Endometrial microvascular endothelial cells (primary cell): Measurements from ENCODE around the gene VEGFC. TPM values are rescaled to one million over a fixed set of nuclear protein-coding genes. Genes with fewer than 3 reads are reported as not detected.

Source experiments
- in situ Hi-C: cut with HindIII; loops from 2 replicates; pipeline ENCODE4 v1.10.0; 2017; ENCODE audit warnings: low sequenced_read_pairs, low pct_unique_long_range_greater_than_20kb; ENCODE audit errors: inconsistent ontology term
- total RNA-seq: library from RNA; depleted of rRNA; stranded (reverse); fragments of >200 nt; gene quantifications from one replicate; pipeline ENCODE4 v1.2.3, GENCODE V29; 2015; ENCODE audit errors: inconsistent ontology term

Gene VEGFC
- total RNA-seq, 1 donor from 2014 or later, result 66.3 TPM

GRCh38 chr4:176778063-176778462 is 14.7 kb downstream of the VEGFC start:
- in situ Hi-C loops, result loop anchor here (25.0 kb wide), 1 partner anchor 391 kb away; no protein-coding TSS in a partner anchor

- in situ Hi-C loops, result loop anchor here (25.0 kb wide), 1 partner anchor 388 kb away; no protein-coding TSS in a partner anchor
Observed at GRCh38 chr4:176775338-176775737, 17.4 kb downstream of the VEGFC start.

- in situ Hi-C loops, result loop anchor here (25.0 kb wide), 1 partner anchor 388 kb away; no protein-coding TSS in a partner anchor
Observed at GRCh38 chr4:176774852-176775251, 17.9 kb downstream of the VEGFC start.

- in situ Hi-C loops, result no loop called here
Observed at GRCh38 chr4:176769514-176769913, 23.2 kb downstream of the VEGFC start.

GRCh38 chr4:176767183-176767582 is 25.5 kb downstream of the VEGFC start:
- in situ Hi-C loops, result no loop called here

- in situ Hi-C loops, result no loop called here
Observed at GRCh38 chr4:176762661-176763308, 29.9 kb downstream of the VEGFC start.

GRCh38 chr4:176761872-176762271 is 30.9 kb downstream of the VEGFC start:
- in situ Hi-C loops, result no loop called here

GRCh38 chr4:176760471-176760870 is 32.3 kb downstream of the VEGFC start:
- in situ Hi-C loops, result no loop called here

- in situ Hi-C loops, result no loop called here
Observed at GRCh38 chr4:176758731-176759130, 34.0 kb downstream of the VEGFC start.

GRCh38 chr4:176758323-176758722 is 34.4 kb downstream of the VEGFC start:
- in situ Hi-C loops, result no loop called here

GRCh38 chr4:176755613-176756012 is 37.1 kb downstream of the VEGFC start:
- in situ Hi-C loops, result no loop called here

GRCh38 chr4:176755001-176755400 is 37.7 kb downstream of the VEGFC start:
- in situ Hi-C loops, result no loop called here

GRCh38 chr4:176753049-176753448 is 39.7 kb downstream of the VEGFC start:
- in situ Hi-C loops, result no loop called here

- in situ Hi-C loops, result no loop called here
Observed at GRCh38 chr4:176752191-176752749, 40.5 kb downstream of the VEGFC start.

- in situ Hi-C loops, result no loop called here
Observed at GRCh38 chr4:176751061-176751460, 41.7 kb downstream of the VEGFC start.

- in situ Hi-C loops, result no loop called here
Observed at GRCh38 chr4:176746846-176747245, 45.9 kb downstream of the VEGFC start.

- in situ Hi-C loops, result no loop called here
Observed at GRCh38 chr4:176745902-176746301, 46.8 kb downstream of the VEGFC start.

GRCh38 chr4:176744091-176744490 is 48.6 kb downstream of the VEGFC start:
- in situ Hi-C loops, result no loop called here

- in situ Hi-C loops, result no loop called here
Observed at GRCh38 chr4:176742211-176742610, 50.5 kb downstream of the VEGFC start.

- in situ Hi-C loops, result no loop called here
Observed at GRCh38 chr4:176741253-176741652, 51.5 kb downstream of the VEGFC start.

GRCh38 chr4:176735300-176735699 is 57.4 kb downstream of the VEGFC start:
- in situ Hi-C loops, result no loop called here
